GM19463 (cell line): ENCODE measurements around the gene TLR6.
"Not testable (repeated sequence)": the region's sequence is repeated elsewhere in the genome, so short reads cannot be mapped to it uniquely, and the experiment has no call there.

Source experiments
- ATAC-seq: cut with Tn5 transposase; IDR thresholded peaks from one replicate; pipeline ENCODE4 v1.9.1; 2021; ENCODE audit warnings: mild to moderate bottlenecking, moderate library complexity; ENCODE audit not compliant: unreplicated experiment

Gene TLR6

GRCh38 chr4:38791010-38791409 lies 65.6 kb downstream of the TLR6 start:
- no peak for ATAC-seq

DNA sequence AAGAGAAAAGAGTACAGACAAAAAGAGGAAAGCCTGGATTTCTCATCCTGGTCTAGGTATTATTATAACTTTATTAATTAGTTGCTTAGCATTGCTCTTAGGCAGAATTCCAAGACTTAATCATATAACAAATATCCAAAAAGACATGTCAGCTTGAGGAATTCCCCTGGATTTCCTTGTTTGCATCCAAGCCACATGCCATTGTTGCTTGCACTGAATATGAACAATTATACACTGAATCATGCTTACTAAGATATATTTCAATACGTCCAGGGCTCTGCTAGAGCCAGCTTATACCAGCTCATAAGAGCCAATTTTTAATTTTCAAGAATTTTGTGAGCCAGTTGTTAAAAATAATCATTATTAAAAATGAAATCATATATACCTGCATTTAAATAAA lies 68.3 kb downstream of the TLR6 start:
- no peak for ATAC-seq

DNA sequence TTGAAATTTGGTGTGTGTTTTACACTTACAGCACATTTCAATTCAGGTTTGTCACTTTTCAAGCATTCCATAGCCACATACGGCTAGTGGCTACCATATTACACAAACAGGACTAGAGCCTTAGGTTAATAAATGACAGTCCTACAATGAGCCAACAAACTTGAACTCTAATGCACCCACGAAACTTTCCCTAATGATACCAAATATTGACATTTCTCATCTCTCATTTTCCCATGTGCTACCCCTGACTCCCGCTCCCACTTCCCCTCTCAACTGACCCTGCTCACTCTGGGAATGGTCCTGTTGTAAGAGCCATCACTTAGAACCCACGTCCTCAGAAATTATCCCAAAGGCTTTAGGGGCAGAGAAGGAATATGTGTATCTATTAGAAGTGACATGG lies 68.9 kb downstream of the TLR6 start:
- ATAC-seq = peak; percentile 34

DNA sequence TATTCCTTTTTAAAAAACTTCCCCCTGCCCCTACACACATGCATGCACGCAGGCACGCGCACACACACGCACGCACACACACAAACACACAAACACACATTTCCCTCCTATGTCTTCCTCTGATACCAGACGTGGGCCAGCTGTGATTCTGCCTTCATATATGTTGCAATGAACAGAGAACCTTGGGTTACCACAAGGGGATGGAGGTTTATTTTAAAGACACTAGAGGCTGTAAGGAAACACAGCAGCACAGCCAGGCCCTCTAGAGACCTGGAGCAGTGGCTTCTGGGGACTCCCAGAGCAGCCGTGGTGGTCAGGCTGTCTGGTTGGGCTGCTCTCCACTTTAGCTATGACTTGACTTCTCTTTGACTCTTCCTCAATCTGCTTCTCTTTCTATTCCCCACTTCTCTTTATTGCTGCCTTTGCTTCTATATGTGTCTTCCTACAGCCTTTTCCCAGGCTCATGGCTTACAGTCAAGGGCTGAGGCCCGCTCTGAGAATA lies 70.7 kb downstream of the TLR6 start:
- ATAC-seq = peak; percentile 61

- ATAC-seq = no peak
These were observed 71.4 kb downstream of the TLR6 start for GRCh38 chr4:38785041-38785790.

DNA sequence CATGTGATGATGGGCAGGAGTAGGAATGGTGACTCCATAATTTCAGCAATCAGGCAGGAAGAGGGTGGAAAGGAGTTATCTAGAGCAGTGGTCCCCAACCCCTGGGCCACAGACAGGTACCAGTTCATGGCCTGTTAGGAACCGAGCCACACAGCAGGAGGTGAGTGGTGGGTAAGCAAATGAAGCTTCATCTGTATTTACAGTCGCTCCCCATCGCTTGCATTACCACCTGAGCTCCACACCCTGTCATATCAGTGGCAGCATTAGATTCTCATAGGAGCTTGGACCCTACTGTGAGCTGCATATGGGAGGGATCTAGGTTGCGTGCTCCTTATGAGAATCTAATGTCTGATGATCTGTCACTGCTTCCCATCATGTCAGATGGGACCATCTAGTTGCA lies 72.5 kb downstream of the TLR6 start:
- ATAC-seq = no peak

GRCh38 chr4:38783109-38783460 lies 73.5 kb downstream of the TLR6 start:
- no peak for ATAC-seq

DNA sequence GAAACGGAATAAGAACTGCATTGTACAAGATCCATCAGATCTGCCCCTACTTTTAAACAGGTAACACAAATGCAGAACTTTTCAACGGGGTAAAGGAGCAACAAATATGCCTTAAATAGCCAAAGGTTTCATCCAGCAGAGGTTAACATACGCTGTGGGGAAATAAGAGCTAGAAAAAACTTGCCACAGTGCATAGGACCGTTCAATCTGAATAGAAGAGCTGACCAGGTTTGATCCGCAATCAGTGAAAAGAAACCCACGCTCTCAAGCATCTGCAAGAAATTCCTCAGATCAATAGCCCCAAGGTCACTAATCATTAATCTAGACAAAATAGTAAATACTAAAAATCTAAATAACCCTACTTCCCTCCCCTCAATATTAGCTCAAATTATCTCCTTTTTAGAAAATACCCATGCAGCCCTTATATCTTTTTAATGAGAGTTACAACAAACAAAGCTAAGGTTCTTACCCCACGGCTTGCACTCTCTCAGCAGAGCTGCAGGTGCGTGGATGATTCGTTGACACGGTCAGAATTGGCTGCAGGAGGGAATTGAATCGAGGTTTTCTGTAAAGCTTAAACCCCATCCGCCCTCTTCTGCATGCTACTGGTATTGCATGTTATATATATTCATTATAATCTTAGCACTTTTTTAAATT lies 74.0 kb downstream of the TLR6 start, which contains the start of gene TLR10:
Gene TLR10 (minus strand): TSS at position 539 of the 657 bp plus-strand sequence. CDS start 7,400 bp downstream, outside the sequence.
- ATAC-seq = peak; percentile 51

DNA sequence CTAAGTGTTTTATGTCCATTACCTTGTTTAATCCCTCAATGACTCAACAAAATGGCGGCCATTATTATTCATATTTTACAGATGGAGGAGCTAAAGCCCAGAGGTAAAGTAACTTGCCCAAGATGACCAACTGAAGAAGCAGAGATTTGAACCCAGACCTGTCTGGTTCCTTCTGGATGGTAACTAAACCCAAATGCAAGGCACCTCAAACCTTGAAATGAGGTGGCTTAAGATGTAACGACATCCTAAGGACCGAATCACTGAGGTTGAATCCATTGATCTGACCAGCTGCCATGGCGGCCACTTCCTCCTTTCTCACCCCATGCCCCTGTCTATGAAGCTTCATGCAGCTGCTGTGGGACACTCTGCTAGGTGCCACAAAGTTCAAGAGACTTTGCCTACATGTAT lies 74.8 kb downstream of the TLR6 start:
- ATAC-seq = no peak

DNA sequence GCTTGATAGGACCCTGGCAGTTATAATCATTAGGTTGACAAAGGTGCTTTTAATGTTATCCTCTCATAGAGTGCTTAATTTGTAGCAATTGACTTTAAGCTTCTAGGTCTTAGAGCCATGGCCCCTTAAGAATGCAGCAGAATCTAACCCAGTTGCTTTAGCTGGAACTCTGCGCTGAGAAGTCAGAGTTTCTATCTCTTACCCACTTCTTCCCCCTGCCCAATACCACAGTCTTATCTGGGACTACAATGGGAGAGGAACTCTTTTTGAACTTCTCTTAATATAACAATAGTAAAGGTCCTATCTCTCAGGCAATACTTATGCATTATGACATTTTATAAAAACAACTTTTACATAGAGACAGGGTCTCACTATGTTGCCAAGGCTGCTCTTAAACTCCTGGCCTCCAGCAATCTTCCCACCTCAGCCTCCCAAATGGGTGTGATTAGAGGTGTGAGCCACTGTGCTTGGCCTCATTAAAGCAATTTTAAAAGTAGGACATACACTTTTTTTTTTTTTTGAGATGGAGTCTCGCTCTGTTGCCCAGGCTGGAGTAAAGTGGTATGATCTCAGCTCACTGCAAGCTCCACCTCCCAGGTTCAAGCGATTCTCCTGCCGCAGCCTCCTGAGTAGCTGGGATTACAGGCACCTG lies 75.7 kb downstream of the TLR6 start:
- ATAC-seq = no peak

GRCh38 chr4:38779790-38780189 lies 76.8 kb downstream of the TLR6 start:
- ATAC-seq = no peak

DNA sequence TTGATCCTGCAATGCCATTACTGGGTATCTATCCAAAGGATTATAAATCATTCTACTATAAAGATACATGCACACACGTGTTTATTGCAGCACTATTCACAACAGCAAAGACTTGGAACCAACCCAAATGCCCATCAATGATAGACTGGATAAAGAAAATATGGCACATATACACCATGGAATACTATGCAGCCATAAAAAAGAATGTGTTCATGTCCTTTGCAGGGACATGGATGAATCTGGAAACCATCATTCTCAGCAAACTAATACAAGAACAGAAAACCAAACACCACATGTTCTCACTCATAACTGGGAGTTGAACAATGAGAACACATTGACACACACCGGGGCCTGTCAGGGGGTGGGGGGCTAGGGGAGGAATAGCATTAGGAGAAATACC lies 78.7 kb downstream of the TLR6 start:
- not testable (repeated sequence) for ATAC-seq

- no peak for ATAC-seq
These were observed 81.3 kb downstream of the TLR6 start for GRCh38 chr4:38775326-38775725.

DNA sequence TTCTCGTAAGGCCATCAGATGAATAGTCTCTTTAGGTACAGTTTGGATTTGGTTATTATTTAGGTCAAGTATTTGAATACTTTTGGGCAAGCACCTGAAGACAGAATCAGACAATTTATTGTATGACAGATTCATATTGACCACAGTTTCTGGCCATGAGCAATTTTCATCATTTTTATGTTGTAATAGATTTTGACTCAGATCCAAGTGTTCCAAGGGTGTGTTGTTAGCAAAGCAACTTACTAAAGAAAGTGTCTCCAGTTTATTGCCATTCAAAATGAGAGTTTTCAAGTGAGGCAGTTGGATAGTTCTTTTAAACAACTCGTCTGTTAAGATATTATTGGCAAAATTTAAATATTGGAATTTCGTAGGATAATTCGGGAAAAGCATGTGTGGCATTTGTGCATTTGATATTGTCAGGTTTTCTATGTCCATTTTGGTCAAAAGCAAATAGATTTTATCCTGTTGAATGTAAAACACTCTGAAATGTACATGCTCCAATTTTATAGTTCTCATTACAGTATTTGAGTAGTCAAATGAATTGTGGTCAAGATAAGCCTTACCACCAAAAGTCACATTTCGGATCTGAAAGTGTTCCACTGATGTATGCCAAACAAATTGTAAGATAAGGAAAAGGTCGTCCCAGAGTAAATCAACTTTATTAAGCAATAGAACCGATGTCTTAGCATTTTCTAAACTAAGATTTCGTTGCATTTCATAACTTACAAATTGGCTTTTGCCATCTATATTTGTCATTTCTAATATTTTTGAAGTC lies 82.2 kb downstream of the TLR6 start:
- ATAC-seq = no peak
